ENCODE results near the gene TMEM88. TPM values are rescaled to one million over a fixed set of nuclear protein-coding genes. Genes with fewer than 3 reads are reported as not detected.

Gene TMEM88
- total RNA-seq, 1 donor from 2014 or later = 32.4 TPM

DNA sequence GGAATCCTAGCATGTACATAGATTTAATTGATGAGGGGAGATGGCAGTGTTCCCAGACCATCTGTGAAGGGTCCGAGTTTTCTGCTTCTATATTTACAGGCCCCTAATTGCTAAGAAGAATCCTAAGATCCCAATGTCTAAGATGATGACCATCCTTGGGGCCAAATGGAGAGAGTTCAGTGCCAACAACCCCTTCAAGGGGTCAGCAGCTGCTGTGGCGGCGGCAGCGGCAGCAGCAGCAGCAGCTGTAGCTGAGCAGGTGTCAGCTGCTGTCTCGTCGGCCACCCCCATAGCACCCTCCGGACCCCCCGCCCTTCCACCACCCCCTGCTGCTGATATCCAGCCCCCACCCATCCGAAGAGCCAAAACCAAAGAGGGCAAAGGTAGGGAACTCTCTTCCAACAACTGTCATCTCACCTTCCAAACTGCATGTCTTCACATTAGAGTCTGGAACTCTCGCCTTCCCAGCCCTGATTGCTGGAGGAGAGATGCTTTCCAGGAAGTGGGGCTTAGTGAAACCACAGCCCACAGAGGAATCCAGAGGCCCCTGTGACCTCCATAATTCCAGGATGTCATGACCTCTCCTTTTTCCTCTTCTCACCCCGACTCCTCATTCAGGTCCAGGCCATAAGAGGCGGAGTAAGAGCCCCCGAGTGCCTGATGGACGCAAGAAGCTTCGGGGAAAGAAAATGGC is 38.5 kb downstream of the TMEM88 start:
- DNase-seq (no peak), ATAC-seq (ENCODE audit: poor library complexity) (no peak)
- intact Hi-C loops (cut with DNase I) = loop anchor here (10.0 kb wide), 1 partner anchor 69 kb away; no protein-coding TSS in a partner anchor

DNA sequence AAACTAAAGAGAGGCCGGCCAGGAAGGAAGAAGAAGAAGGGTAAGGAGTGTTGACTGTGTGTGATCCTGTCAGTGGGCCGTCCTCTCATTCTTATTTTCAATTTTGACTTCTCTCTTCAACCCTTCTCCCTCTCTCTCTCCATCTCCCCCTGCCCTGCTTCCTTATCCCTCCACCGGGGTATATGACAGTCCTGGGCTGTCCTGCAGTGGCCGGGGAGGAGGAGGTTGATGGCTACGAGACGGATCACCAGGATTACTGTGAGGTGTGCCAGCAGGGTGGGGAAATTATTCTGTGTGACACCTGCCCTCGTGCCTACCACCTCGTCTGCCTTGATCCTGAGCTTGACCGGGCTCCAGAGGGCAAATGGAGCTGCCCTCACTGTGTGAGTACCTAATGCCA is 39.4 kb downstream of the TMEM88 start:
- no peak for DNase-seq
- intact Hi-C loops (cut with DNase I) = loop anchor here (10.0 kb wide), 1 partner anchor 69 kb away; no protein-coding TSS in a partner anchor
- ATAC-seq (ENCODE audit: poor library complexity) = no peak

- no peak for ATAC-seq (ENCODE audit: poor library complexity)
- intact Hi-C loops (cut with DNase I) = loop anchor here (5.0 to 10.0 kb wide), 2 partner anchors 33 to 70 kb away; no protein-coding TSS in a partner anchor
- DNase-seq = no peak
Measured at GRCh38 chr17:7894866-7895265, 40.0 kb downstream of the TMEM88 start.

DNA sequence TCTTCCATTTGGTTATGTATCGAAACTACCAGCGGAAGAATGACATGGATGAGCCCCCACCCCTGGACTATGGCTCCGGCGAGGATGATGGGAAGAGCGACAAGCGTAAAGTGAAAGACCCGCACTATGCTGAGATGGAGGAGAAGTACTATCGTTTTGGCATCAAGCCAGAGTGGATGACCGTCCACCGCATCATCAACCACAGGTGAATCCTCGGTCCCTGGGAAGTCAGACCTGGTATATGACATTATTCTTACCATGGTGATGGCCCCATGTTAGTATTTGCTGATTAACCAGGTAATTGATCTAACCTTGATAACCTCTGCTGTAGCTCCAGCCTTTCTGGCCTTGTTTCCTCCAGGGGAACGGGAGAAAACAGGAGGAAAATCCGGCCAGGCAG is 42.2 kb downstream of the TMEM88 start:
- DNase-seq (no peak), ATAC-seq (ENCODE audit: poor library complexity) (no peak)
- intact Hi-C loops (cut with DNase I) = loop anchor here (5.0 to 10.0 kb wide), 2 partner anchors 35 to 72 kb away; no protein-coding TSS in a partner anchor

GRCh38 chr17:7897773-7898172 is 42.9 kb downstream of the TMEM88 start:
- ATAC-seq (ENCODE audit: poor library complexity) (peak; percentile 81), DNase-seq (no peak)
- intact Hi-C loops (cut with DNase I) = loop anchor here (5.0 to 10.0 kb wide), 2 partner anchors 35 to 73 kb away; no protein-coding TSS in a partner anchor

DNA sequence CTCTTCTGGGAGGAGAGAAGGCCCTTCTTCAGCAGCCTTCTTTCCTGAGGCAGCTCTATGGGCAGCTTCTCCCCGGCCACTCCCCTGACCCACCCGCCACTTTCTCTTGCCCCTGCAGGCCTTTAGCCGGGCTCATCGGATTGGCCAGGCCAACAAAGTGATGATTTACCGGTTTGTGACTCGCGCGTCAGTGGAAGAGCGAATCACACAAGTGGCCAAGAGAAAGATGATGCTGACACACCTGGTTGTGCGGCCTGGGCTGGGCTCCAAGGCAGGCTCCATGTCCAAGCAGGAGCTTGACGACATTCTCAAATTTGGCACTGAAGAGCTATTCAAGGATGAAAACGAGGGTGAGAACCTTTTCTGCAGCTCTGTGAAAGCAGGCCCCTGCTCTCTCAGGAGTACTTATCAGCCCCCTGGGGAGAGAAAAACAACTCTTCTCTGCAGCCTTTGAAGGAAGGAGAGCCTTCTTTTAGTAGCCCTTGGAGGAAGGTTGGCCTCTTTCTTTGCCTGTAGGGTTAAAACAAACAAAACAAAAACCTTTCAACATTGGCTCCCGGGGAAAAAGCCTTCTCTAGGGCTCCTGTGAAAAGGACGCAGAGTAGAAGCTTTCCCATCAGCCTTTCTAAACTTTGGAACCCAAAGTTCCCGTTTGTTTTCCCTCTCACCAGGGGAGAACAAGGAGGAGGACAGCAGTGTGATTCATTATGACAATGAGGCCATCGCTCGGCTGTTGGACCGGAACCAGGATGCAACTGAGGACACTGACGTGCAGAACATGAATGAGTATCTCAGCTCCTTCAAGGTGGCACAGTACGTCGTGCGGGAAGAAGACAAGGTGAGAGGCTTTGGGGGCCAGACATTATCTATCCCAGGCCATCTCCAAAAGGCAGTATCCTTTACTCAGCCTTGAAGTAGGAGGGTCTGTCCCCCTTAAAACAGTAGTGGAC is 48.6 kb downstream of the TMEM88 start:
- no peak for DNase-seq
- intact Hi-C loops (cut with DNase I) = no loop called here
- no peak for ATAC-seq (ENCODE audit: poor library complexity)

Other genes starting within 250 kb of the TMEM88 start
- gene FXR2, start 240.2 kb upstream of the TMEM88 start, total RNA-seq = 101 TPM
- gene SAT2, start 227.2 kb upstream of the TMEM88 start, total RNA-seq = 80.0 TPM
- gene SHBG, start 224.9 kb upstream of the TMEM88 start, total RNA-seq = 0.54 TPM
- gene ATP1B2, start 204.1 kb upstream of the TMEM88 start, total RNA-seq = 3.1 TPM
- gene TP53, start 167.6 kb upstream of the TMEM88 start, total RNA-seq = 11.5 TPM
- 4.2 TPM for gene WRAP53, start 166.6 kb upstream of the TMEM88 start, total RNA-seq
- gene EFNB3, start 149.9 kb upstream of the TMEM88 start, total RNA-seq = 0.13 TPM
- gene DNAH2, start 137.3 kb upstream of the TMEM88 start, total RNA-seq = not detected
- gene KDM6B, start 20.8 kb upstream of the TMEM88 start, total RNA-seq = 27.9 TPM
- 101 TPM for gene NAA38, start 2.5 kb downstream of the TMEM88 start, total RNA-seq
- 24.2 TPM for gene CYB5D1, start 2.9 kb downstream of the TMEM88 start, total RNA-seq
- 13.7 TPM for gene CHD3, start 33.7 kb downstream of the TMEM88 start, total RNA-seq
- gene RNF227, start 61.2 kb downstream of the TMEM88 start, total RNA-seq = 0.78 TPM
- gene KCNAB3, start 74.8 kb downstream of the TMEM88 start, total RNA-seq = 0.38 TPM
- 110 TPM for gene TRAPPC1, start 76.9 kb downstream of the TMEM88 start, total RNA-seq
- 8.8 TPM for gene CNTROB, start 77.1 kb downstream of the TMEM88 start, total RNA-seq
- gene GUCY2D, start 147.5 kb downstream of the TMEM88 start, total RNA-seq = not detected
- not detected for gene ALOX15B, start 184.0 kb downstream of the TMEM88 start, total RNA-seq
- not detected for gene ALOX12B, start 232.7 kb downstream of the TMEM88 start, total RNA-seq

Data from Right ventricle myocardium superior (tissue), 1 donor.